Parathyroid adenoma (tissue), 2 donors: ENCODE results near the gene CARS1.

Source experiments
- H2AFZ ChIP-seq: fragments of 300-600 bp; sonication (generic); one replicate; pipeline ENCODE4 v1.7.0; 2017; ENCODE audit warnings: antibody characterized with exemption, mild to moderate bottlenecking
- H3K27ac ChIP-seq: fragments of 300-600 bp; sonication (generic); one replicate; pipeline ENCODE4 v1.7.0; 2017
- H3K27me3 ChIP-seq: fragments of 300-600 bp; sonication (generic); one replicate; pipeline ENCODE4 v1.7.0; 2017; ENCODE audit warnings: low read length; ENCODE audit not compliant: control insufficient read depth, insufficient read depth
- H3K36me3 ChIP-seq: fragments of 300-600 bp; sonication (generic); one replicate; pipeline ENCODE4 v1.7.0; 2017; ENCODE audit warnings: low read length; ENCODE audit not compliant: control insufficient read depth, insufficient read depth
- H3K4me1 ChIP-seq: fragments of 300-600 bp; sonication (generic); one replicate; pipeline ENCODE4 v1.7.0; 2017; ENCODE audit warnings: control low read depth
- H3K4me2 ChIP-seq: fragments of 300-600 bp; sonication (generic); one replicate; pipeline ENCODE4 v1.7.0; 2017; ENCODE audit warnings: low read length
- H3K4me3 ChIP-seq: fragments of 300-600 bp; sonication (generic); one replicate; pipeline ENCODE4 v1.7.0; 2017; ENCODE audit warnings: low read depth, low read length
- H3K79me2 ChIP-seq: fragments of 300-600 bp; sonication (generic); one replicate; pipeline ENCODE4 v1.7.0; 2017; ENCODE audit warnings: control low read depth
- H3K9ac ChIP-seq: fragments of 300-600 bp; sonication (generic); one replicate; pipeline ENCODE4 v1.7.0; 2017; ENCODE audit warnings: mild to moderate bottlenecking
- H3K9me3 ChIP-seq: fragments of 300-600 bp; sonication (generic); one replicate; pipeline ENCODE4 v1.7.0; 2017; ENCODE audit warnings: low read length; ENCODE audit not compliant: control insufficient read depth
- CTCF ChIP-seq: fragments of 300-600 bp; sonication (generic); IDR thresholded peaks from one replicate; pipeline ENCODE4 v1.7.0; 2017; ENCODE audit warnings: antibody characterized with exemption, mild to moderate bottlenecking
- donor health status: primary hyperparathyroidism.

CARS1 gene

GRCh38 chr11:3088806-3089205 is 31.6 kb upstream of the CARS1 start:
- Histone ChIP-seq H3K4me2 (no peak overlapping the region), H3K9ac (no peak overlapping the region), H3K9me3 (no peaks in the 10 kb centered on the region), H3K27me3 (no peaks in the 10 kb centered on the region), H3K36me3 (no peaks in the 10 kb centered on the region), H3K4me3 (no peak overlapping the region), H2AFZ (no peak overlapping the region), H3K79me2 (no peaks in the 10 kb centered on the region), H3K4me1 (no peaks in the 10 kb centered on the region), H3K27ac (no peak overlapping the region)
- TF ChIP-seq CTCF, result no peak

GRCh38 chr11:3087821-3088800 is 30.9 kb upstream of the CARS1 start:
- no peaks in the 10 kb centered on the region for H3K4me1 ChIP-seq
- no peaks in the 10 kb centered on the region for H3K27me3 ChIP-seq
- H3K36me3 ChIP-seq, result no peaks in the 10 kb centered on the region
- H3K79me2 ChIP-seq, result no peaks in the 10 kb centered on the region
- no peaks in the 10 kb centered on the region for H3K9me3 ChIP-seq
- no peak for TF ChIP-seq CTCF
- no peak overlapping the region for H2AFZ ChIP-seq
- no peak overlapping the region for H3K27ac ChIP-seq
- H3K9ac ChIP-seq, result no peak overlapping the region
- H3K4me2 ChIP-seq, result no peak overlapping the region
- no peak overlapping the region for H3K4me3 ChIP-seq

GRCh38 chr11:3087373-3087772 is 30.1 kb upstream of the CARS1 start:
- Histone ChIP-seq H3K4me2 (no peak overlapping the region), H3K27me3 (no peaks in the 10 kb centered on the region), H3K27ac (no peak overlapping the region), H3K4me3 (no peak overlapping the region), H3K79me2 (no peaks in the 10 kb centered on the region), H2AFZ (no peak overlapping the region), H3K9me3 (no peaks in the 10 kb centered on the region), H3K4me1 (no peaks in the 10 kb centered on the region), H3K36me3 (no peaks in the 10 kb centered on the region), H3K9ac (no peak overlapping the region)
- TF ChIP-seq CTCF, result no peak

- H3K79me2 ChIP-seq, result no peaks in the 10 kb centered on the region
- no peaks in the 10 kb centered on the region for H3K4me1 ChIP-seq
- H3K4me3 ChIP-seq, result no peak overlapping the region
- no peaks in the 10 kb centered on the region for H3K36me3 ChIP-seq
- H3K9me3 ChIP-seq, result no peaks in the 10 kb centered on the region
- no peak overlapping the region for H2AFZ ChIP-seq
- no peak overlapping the region for H3K4me2 ChIP-seq
- no peak overlapping the region for H3K27ac ChIP-seq
- no peaks in the 10 kb centered on the region for H3K27me3 ChIP-seq
- TF ChIP-seq CTCF, result no peak
- no peak overlapping the region for H3K9ac ChIP-seq
Measured at GRCh38 chr11:3086671-3087150, 29.5 kb upstream of the CARS1 start.
